ENCODE measurements around the gene CCL15. TPM values are rescaled to one million over a fixed set of nuclear protein-coding genes. Genes with fewer than 3 reads are reported as not detected.

CCL15 gene
- total RNA-seq, 3 donors from 2014 or later: not detected

- H3K36me3 ChIP-seq: no peaks in the 10 kb centered on the region
- no peaks in the 10 kb centered on the region for H3K27me3 ChIP-seq
- H3K9me3 ChIP-seq: no peaks in the 10 kb centered on the region
- TF ChIP-seq POLR2AphosphoS5 (IDR thresholded peaks at IDR 0.05) (no peak), CTCF (IDR thresholded peaks at IDR 0.05) (no peak), POLR2A (IDR thresholded peaks at IDR 0.05) (no peak)
- no peaks in the 10 kb centered on the region for H3K4me1 ChIP-seq
- intact Hi-C loops (cut with DNase I; ENCODE audit: low total_unique reads): no loop called here
- DNase-seq (ENCODE audit: low spot score in 2 of 2): no peak
- H3K27ac ChIP-seq: no peak overlapping the region
- no peak overlapping the region for H3K4me3 ChIP-seq
Measured at GRCh38 chr17:35982409-35983191, 18.8 kb downstream of the CCL15 start.

- no peak for DNase-seq (ENCODE audit: low spot score in 2 of 2)
- intact Hi-C loops (cut with DNase I; ENCODE audit: low total_unique reads): loop anchor here (2.0 kb wide), 1 partner anchor 35 kb away; the partner anchor contains the start of gene CCL23
Measured at GRCh38 chr17:35981908-35982330, 19.4 kb downstream of the CCL15 start.

GRCh38 chr17:35981246-35981645 lies 20.1 kb downstream of the CCL15 start, which contains the start of gene CCL16:
Gene CCL16 (minus strand): TSS chr17:35981497. CDS start chr17:35981420, 77 bp downstream.
- H3K9me3 ChIP-seq: no peaks in the 10 kb centered on the region
- TF ChIP-seq CTCF (IDR thresholded peaks at IDR 0.05) (no peak), POLR2A (IDR thresholded peaks at IDR 0.05) (no peak), POLR2AphosphoS5 (IDR thresholded peaks at IDR 0.05) (no peak)
- DNase-seq (ENCODE audit: low spot score in 2 of 2): no peak
- H3K4me1 ChIP-seq: no peaks in the 10 kb centered on the region
- intact Hi-C loops (cut with DNase I; ENCODE audit: low total_unique reads): loop anchor here (2.0 kb wide), 1 partner anchor 36 kb away; the partner anchor contains the start of gene CCL23
- H3K27ac ChIP-seq: no peak within 1 kb of the TSS
- no peaks in the 10 kb centered on the region for H3K27me3 ChIP-seq
- H3K4me3 ChIP-seq: no peak within 1 kb of the TSS
- no peaks in the 10 kb centered on the region for H3K36me3 ChIP-seq

More at GRCh38 chr17:35981908-35982330, 19.4 kb downstream of the CCL15 start:
- no peak for TF ChIP-seq CTCF (IDR thresholded peaks at IDR 0.05)
- H3K4me1 ChIP-seq: no peaks in the 10 kb centered on the region
- H3K36me3 ChIP-seq: no peaks in the 10 kb centered on the region
- H3K9me3 ChIP-seq: no peaks in the 10 kb centered on the region
- no peak overlapping the region for H3K4me3 ChIP-seq
- H3K27me3 ChIP-seq: no peaks in the 10 kb centered on the region
- H3K27ac ChIP-seq: no peak overlapping the region

GRCh38 chr17:35978346-35978745 lies 23.0 kb downstream of the CCL15 start:
- Histone ChIP-seq H3K4me3 (no peak overlapping the region), H3K9me3 (no peaks in the 10 kb centered on the region), H3K36me3 (no peaks in the 10 kb centered on the region), H3K4me1 (no peaks in the 10 kb centered on the region), H3K27ac (no peak overlapping the region), H3K27me3 (no peaks in the 10 kb centered on the region)
- TF ChIP-seq CTCF (IDR thresholded peaks at IDR 0.05) (no peak), POLR2A (IDR thresholded peaks at IDR 0.05) (no peak), POLR2AphosphoS5 (IDR thresholded peaks at IDR 0.05) (no peak)
- DNase-seq (ENCODE audit: low spot score in 2 of 2): no peak
- intact Hi-C loops (cut with DNase I; ENCODE audit: low total_unique reads): no loop called here

GRCh38 chr17:35977509-35977908 lies 23.8 kb downstream of the CCL15 start:
- Histone ChIP-seq H3K27me3 (no peaks in the 10 kb centered on the region), H3K4me1 (no peaks in the 10 kb centered on the region), H3K27ac (no peak overlapping the region), H3K4me3 (no peak overlapping the region), H3K36me3 (no peaks in the 10 kb centered on the region), H3K9me3 (no peaks in the 10 kb centered on the region)
- DNase-seq (ENCODE audit: low spot score in 2 of 2): no peak
- TF ChIP-seq POLR2A (IDR thresholded peaks at IDR 0.05) (no peak), POLR2AphosphoS5 (IDR thresholded peaks at IDR 0.05) (no peak), CTCF (IDR thresholded peaks at IDR 0.05) (no peak)
- intact Hi-C loops (cut with DNase I; ENCODE audit: low total_unique reads): no loop called here

Data from breast epithelium (tissue), 4 donors.